ENCODE results near the gene FERMT1.

DNA sequence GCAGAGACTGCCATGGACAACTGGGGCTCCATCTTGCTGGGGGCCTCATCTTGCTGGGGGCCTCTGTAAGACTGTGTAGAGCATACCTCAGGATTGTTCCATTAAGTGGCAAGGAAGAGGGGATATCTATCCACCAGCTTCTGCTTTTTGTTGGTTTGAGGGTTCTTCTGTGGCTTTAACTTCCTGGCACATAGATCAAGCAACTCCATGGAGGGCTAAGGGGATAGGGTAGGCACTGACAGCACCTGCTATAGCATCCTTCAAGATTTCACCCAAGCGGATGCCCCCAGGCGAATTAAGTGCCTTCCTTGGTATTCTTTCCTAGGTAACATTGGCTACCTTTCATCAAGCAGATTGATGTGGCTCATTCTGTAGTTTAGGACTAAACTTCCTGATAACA is 65.1 kb downstream of the FERMT1 start:
- TF ChIP-seq, protein P1, sequence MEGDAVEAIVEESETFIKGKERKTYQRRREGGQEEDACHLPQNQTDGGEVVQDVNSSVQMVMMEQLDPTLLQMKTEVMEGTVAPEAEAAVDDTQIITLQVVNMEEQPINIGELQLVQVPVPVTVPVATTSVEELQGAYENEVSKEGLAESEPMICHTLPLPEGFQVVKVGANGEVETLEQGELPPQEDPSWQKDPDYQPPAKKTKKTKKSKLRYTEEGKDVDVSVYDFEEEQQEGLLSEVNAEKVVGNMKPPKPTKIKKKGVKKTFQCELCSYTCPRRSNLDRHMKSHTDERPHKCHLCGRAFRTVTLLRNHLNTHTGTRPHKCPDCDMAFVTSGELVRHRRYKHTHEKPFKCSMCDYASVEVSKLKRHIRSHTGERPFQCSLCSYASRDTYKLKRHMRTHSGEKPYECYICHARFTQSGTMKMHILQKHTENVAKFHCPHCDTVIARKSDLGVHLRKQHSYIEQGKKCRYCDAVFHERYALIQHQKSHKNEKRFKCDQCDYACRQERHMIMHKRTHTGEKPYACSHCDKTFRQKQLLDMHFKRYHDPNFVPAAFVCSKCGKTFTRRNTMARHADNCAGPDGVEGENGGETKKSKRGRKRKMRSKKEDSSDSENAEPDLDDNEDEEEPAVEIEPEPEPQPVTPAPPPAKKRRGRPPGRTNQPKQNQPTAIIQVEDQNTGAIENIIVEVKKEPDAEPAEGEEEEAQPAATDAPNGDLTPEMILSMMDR (IDR thresholded peaks at IDR 0.05) = no peak
- no peak for TF ChIP-seq POLR2A (IDR thresholded peaks at IDR 0.05)
- no peak for TF ChIP-seq EP300 (IDR thresholded peaks at IDR 0.05)

Data from tibial nerve (tissue), 4 donors.